GM10248 (cell line): ENCODE data around the gene NCSTN.

Experiments used
- CTCF ChIA-PET: fragments of 300-600 bp; sonication (Branson Sonifier 250); formaldehyde crosslinking; extraction: SDS; loops from one replicate; lab custom pipeline; 2021; ENCODE audit warnings: antibody characterized with exemption; lab: Yijun Ruan, JAX
- POLR2A ChIA-PET: fragments of 350-650 bp; sonication (Branson Sonifier 250); formaldehyde crosslinking; extraction: SDS; loops from one replicate; lab custom pipeline; 2020; ENCODE audit warnings: antibody characterized with exemption; lab: Yijun Ruan, JAX
- DNase-seq: peaks from one replicate; pipeline ENCODE4 v3.0.0; 2012; ENCODE audit errors: extremely low spot score
- CTCF ChIP-seq: IDR thresholded peaks from 2 replicates; pipeline ENCODE4 v1.5.1; 2012; ENCODE audit warnings: mild to moderate bottlenecking, low read depth; ENCODE audit errors: extremely low read depth, missing control alignments, control extremely low read depth

NCSTN gene

GRCh38 chr1:160342953-160343869 is at the start of gene NCSTN, which contains the start of gene COPA:
TSS of gene NCSTN (plus strand) at chr1:160343383. CDS start at chr1:160343397, 14 bp downstream.
TSS of gene COPA (minus strand) at chr1:160343250. CDS start at chr1:160343170, 80 bp downstream.
- CTCF ChIA-PET, result interaction anchor here (0.9 to 1.8 kb wide), 3 partner anchors 9 to 150 kb away, joined by 3 to 7 read pairs (median 6); no protein-coding TSS in a partner anchor

GRCh38 chr1:160296036-160296435 is 47.1 kb upstream of the NCSTN start:
- ChIA-PET CTCF (interaction anchor here (1.0 to 9.7 kb wide), 3 partner anchors 32 to 106 kb away, joined by 3 to 126 read pairs (median 6); partner anchors contain the start of gene CASQ1), POLR2A (no interaction called here)
- DNase-seq, result no peak
- no peak for TF ChIP-seq CTCF

More at GRCh38 chr1:160342953-160343869, at the start of gene NCSTN, which contains the start of gene COPA:
- no peak for TF ChIP-seq CTCF
- POLR2A ChIA-PET, result interaction anchor here (0.5 kb wide), 1 partner anchor 292 kb away, joined by 4 read pairs; no protein-coding TSS in a partner anchor
- DNase-seq, result peak; percentile 92

GRCh38 chr1:160300173-160300572 is 43.0 kb upstream of the NCSTN start:
- no peak for TF ChIP-seq CTCF
- POLR2A ChIA-PET, result no interaction called here
- no peak for DNase-seq
- CTCF ChIA-PET, result interaction anchor here (0.8 to 4.9 kb wide), 3 partner anchors 9 to 48 kb away, joined by 3 to 65 read pairs (median 3); no protein-coding TSS in a partner anchor

GRCh38 chr1:160307118-160307791 is 35.9 kb upstream of the NCSTN start:
- no peak for DNase-seq
- CTCF ChIA-PET, result interaction anchor here (0.9 to 4.0 kb wide), 3 partner anchors 16 to 23 kb away, joined by 3 to 30 read pairs (median 3); partner anchors contain the start of gene PEX19
- POLR2A ChIA-PET, result interaction anchor here (0.7 to 1.0 kb wide), 2 partner anchors 9 to 74 kb away, joined by 3 to 4 read pairs; no protein-coding TSS in a partner anchor
- TF ChIP-seq CTCF, result no peak

- no peak for DNase-seq
- ChIA-PET CTCF (interaction anchor here (1.6 to 4.0 kb wide), 2 partner anchors 17 to 24 kb away, joined by 3 to 30 read pairs; partner anchors contain the start of gene PEX19), POLR2A (interaction anchor here (1.0 kb wide), 1 partner anchor 10 kb away, joined by 4 read pairs; no protein-coding TSS in a partner anchor)
- no peak for TF ChIP-seq CTCF
These were observed 34.6 kb upstream of the NCSTN start for GRCh38 chr1:160308451-160309184.

GRCh38 chr1:160309185-160309557 is 34.0 kb upstream of the NCSTN start:
- TF ChIP-seq CTCF, result no peak
- ChIA-PET POLR2A (no interaction called here), CTCF (interaction anchor here (4.0 kb wide), 1 partner anchor 18 kb away, joined by 30 read pairs; no protein-coding TSS in a partner anchor)
- DNase-seq, result no peak
